Measurements from ENCODE around the gene USP9X. TPM values are rescaled to one million over a fixed set of nuclear protein-coding genes. Genes with fewer than 3 reads are reported as not detected.

The USP9X gene
- total RNA-seq: 100 to 1,000 TPM in 1 of 6 donors, 10 to 100 TPM in 5; 56.8 to 117 (median 68.1) TPM

DNA sequence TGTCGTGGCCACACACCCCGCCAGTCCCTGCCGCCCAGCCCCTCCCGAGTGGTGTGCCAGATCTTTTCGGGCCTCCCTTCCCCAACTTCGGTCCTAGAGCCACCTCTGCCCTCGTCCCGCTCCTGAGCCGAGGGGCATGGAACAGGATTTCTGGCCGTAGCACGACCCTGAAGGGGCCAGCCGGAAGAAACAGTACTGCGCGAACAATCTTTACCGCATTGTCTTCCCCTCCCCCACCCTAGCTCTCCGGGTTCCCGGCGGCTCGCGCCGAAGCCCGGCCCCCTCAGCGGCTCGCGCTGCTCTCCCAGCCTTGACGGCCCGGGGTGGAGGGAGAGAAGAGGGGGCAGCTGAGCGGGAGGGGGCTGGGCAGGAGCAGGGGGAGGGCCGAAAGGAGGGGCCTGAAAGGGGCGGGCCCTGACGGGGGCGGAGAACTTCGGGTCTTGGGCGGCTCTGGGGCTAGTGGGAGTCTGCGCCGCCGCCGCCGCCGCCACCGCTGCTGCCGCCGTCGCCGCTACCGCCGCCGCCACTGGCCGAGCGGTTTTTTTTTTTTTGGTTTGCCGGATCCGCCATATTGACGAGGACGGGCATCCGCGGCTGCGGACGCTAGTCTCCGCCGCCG is at the start of gene USP9X:
Gene USP9X, plus strand, starts transcription at position 553 of the 619 bp plus-strand sequence. CDS start 38,184 bp downstream, outside the sequence.
- TF ChIP-seq, protein P1, sequence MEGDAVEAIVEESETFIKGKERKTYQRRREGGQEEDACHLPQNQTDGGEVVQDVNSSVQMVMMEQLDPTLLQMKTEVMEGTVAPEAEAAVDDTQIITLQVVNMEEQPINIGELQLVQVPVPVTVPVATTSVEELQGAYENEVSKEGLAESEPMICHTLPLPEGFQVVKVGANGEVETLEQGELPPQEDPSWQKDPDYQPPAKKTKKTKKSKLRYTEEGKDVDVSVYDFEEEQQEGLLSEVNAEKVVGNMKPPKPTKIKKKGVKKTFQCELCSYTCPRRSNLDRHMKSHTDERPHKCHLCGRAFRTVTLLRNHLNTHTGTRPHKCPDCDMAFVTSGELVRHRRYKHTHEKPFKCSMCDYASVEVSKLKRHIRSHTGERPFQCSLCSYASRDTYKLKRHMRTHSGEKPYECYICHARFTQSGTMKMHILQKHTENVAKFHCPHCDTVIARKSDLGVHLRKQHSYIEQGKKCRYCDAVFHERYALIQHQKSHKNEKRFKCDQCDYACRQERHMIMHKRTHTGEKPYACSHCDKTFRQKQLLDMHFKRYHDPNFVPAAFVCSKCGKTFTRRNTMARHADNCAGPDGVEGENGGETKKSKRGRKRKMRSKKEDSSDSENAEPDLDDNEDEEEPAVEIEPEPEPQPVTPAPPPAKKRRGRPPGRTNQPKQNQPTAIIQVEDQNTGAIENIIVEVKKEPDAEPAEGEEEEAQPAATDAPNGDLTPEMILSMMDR (IDR thresholded peaks at IDR 0.05): no peak
- TF ChIP-seq POLR2AphosphoS5 (IDR thresholded peaks at IDR 0.05): peak in 1 of 2 donors; percentile 55
- peak in 1 of 4 donors; percentile 13 for TF ChIP-seq EP300 (IDR thresholded peaks at IDR 0.05)
- TF ChIP-seq POLR2A (IDR thresholded peaks at IDR 0.05): peak in 3 of 4 donors; percentile 64 to 74 (median 72)
- H3K27me3 ChIP-seq: peaks cover 0 to 5% (median 0%) of the 10 kb centered on the region in 4 donors
- DNase-seq (peak; percentile 89 to 95), ATAC-seq (ENCODE audit: low FRiP score in 2 of 2) (peak; percentile 95 to 96)
- H3K27ac ChIP-seq: peak within 1 kb of the TSS; percentile 94 to 100 (median 100)
- peak within 1 kb of the TSS; percentile 43 to 75 (median 69) for H3K4me3 ChIP-seq
- no peaks in the 10 kb centered on the region for H3K36me3 ChIP-seq
- 0% methylated on average over 43 of the region's 61 CpGs; no CpG with 5 or more reads in 1 of the 2 donors for WGBS, 2 donors
- no peaks in the 10 kb centered on the region for H3K9me3 ChIP-seq
- peaks cover 0 to 27% (median 7%) of the 10 kb centered on the region in 4 donors for H3K4me1 ChIP-seq

DNA sequence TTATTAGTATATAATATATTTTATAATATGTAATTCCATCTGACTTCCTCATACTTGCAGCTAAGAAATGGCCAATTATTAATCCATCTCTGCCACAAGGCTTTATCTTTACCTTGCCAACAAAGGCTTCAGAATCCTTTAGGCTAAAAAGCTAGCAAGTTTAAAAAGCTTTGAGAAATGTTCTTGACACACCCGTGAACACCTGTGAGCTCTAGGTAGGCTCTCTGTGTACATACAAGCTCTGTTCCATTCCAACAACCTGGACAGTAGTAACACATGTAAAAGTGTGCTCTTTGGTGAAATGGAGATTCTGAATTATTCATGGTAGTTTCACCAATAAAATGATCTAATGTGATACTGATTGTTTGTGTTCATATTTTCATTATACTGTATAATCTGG is 49.7 kb upstream of the USP9X start:
- Histone ChIP-seq H3K36me3 (no peaks in the 10 kb centered on the region), H3K4me1 (no peaks in the 10 kb centered on the region), H3K27ac (no peak overlapping the region), H3K4me3 (no peak overlapping the region), H3K27me3 (no peaks in the 10 kb centered on the region), H3K9me3 (no peaks in the 10 kb centered on the region)
- WGBS, 2 donors: 74 to 80% methylated on average over 1 of the region's 1 CpG
- no peak for ATAC-seq (ENCODE audit: low FRiP score in 2 of 2)
- TF ChIP-seq POLR2AphosphoS5 (IDR thresholded peaks at IDR 0.05) (no peak), POLR2A (IDR thresholded peaks at IDR 0.05) (no peak), EP300 (IDR thresholded peaks at IDR 0.05) (no peak)
- TF ChIP-seq, protein P1 (IDR thresholded peaks at IDR 0.05): no peak
- no peak for DNase-seq

GRCh38 chrX:41036668-41037326 is 48.4 kb upstream of the USP9X start:
- ATAC-seq (ENCODE audit: low FRiP score in 2 of 2): no peak
- TF ChIP-seq POLR2AphosphoS5 (IDR thresholded peaks at IDR 0.05): no peak
- no peak for TF ChIP-seq EP300 (IDR thresholded peaks at IDR 0.05)
- TF ChIP-seq, protein P1 (IDR thresholded peaks at IDR 0.05): no peak
- TF ChIP-seq POLR2A (IDR thresholded peaks at IDR 0.05): no peak
- no peaks in the 10 kb centered on the region for H3K36me3 ChIP-seq
- DNase-seq: no peak
- 85 to 86% methylated on average over 7 to 9 of the region's 9 CpGs for WGBS, 2 donors
- no peak overlapping the region for H3K4me3 ChIP-seq
- H3K9me3 ChIP-seq: no peaks in the 10 kb centered on the region
- H3K4me1 ChIP-seq: no peaks in the 10 kb centered on the region
- no peak overlapping the region for H3K27ac ChIP-seq
- no peaks in the 10 kb centered on the region for H3K27me3 ChIP-seq

DNA sequence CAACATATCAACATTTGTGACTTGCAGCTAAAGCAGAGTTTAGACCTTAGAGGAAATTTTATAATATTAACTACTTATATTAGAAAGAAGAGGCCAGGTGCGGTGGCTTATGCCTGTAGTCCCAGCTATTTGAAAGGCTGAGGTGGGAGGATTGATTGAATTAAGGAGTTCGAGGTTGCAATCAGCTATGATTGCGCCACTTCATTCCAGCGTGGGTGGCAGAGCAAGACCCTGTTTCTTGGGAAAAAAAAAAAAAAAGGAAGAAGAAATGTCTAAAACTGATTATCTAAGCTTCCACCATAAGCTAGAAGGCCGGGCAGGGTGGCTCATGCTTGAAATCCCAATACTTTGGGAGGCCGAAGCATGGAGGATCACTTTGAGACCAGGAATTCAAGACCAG is 42.0 kb upstream of the USP9X start:
- Histone ChIP-seq H3K27me3 (no peaks in the 10 kb centered on the region), H3K4me1 (no peaks in the 10 kb centered on the region), H3K27ac (no peak overlapping the region), H3K9me3 (no peaks in the 10 kb centered on the region), H3K36me3 (no peaks in the 10 kb centered on the region), H3K4me3 (no peak overlapping the region)
- DNase-seq (no peak), ATAC-seq (ENCODE audit: low FRiP score in 2 of 2) (no peak)
- no peak for TF ChIP-seq POLR2A (IDR thresholded peaks at IDR 0.05)
- no peak for TF ChIP-seq POLR2AphosphoS5 (IDR thresholded peaks at IDR 0.05)
- TF ChIP-seq, protein P1 (IDR thresholded peaks at IDR 0.05): no peak
- no peak for TF ChIP-seq EP300 (IDR thresholded peaks at IDR 0.05)
- WGBS, 2 donors: 74 to 81% methylated on average over 6 of the region's 6 CpGs
